Measurements from ENCODE around the gene IPPK.
"Not testable (repeated sequence)": the region's sequence is repeated elsewhere in the genome, so short reads cannot be mapped to it uniquely, and the experiment has no call there.

IPPK gene

DNA sequence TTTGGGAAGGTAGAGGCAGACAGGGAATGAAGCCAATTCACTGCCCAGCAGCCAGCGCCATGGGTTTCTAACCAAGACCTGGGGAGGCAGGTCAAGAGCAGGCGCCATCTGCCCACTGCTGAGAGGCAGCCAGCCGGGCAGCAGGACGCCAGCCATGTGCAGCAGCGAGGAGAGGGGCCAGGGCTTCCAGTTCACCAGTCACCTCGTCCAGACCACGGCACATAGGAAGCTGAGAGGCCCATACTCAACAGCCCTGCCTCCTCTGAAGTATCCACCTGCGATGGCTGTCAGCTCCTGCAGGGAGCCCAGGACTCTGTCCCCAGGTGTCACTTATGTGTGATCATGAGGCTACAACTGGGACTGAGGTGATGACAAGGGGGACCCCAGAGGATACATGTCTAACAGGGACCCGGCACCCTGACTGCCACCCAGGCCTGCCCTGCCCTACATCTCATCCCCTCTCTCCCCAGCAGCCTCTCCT is 30.1 kb downstream of the IPPK start:
- no peak overlapping the region for H3K4me3 ChIP-seq (ENCODE audit: low read depth, low read length)

- H3K4me3 ChIP-seq (ENCODE audit: low read depth, low read length): no peak overlapping the region
Measured at GRCh38 chr9:92639124-92639523, 30.8 kb downstream of the IPPK start.

- no peak overlapping the region for H3K4me3 ChIP-seq (ENCODE audit: low read depth, low read length)
Measured at GRCh38 chr9:92638621-92639101, 31.3 kb downstream of the IPPK start.

DNA sequence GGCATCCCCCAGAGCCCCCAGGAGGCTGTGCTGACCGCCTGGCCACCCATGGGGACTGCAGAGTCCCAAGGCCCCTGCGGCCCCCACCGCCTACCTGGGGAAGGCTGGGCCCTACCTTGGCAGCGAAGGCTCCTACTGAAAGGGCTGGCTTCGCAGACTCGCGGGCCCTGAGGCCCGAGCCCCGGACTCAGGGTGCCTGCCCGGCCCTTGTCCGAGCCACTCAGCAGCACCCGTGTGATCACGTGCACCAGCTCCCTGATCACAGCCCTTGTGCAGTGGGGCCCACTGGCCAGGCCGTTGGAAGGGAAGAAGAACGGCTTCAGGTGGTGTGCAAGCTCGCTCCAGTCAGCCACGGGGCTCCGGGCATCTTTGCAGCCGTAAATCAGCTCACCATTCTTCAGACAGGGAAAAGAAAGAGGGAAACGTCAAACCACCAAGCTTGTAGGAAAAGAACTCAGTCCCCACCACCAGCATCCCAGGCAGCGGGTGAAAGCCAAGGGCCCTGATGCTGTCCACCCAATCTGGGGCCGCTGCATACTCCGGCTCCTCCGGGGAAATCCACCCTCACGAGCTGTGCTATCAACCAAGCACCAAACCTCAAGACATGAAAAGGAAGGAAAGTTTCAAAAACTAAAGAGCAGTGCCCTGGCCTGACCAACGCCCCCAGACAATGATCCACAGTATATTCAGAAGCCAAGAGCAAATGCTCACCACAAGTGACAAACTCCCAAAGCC is 31.9 kb downstream of the IPPK start:
- H3K4me3 ChIP-seq (ENCODE audit: low read depth, low read length): no peak overlapping the region

DNA sequence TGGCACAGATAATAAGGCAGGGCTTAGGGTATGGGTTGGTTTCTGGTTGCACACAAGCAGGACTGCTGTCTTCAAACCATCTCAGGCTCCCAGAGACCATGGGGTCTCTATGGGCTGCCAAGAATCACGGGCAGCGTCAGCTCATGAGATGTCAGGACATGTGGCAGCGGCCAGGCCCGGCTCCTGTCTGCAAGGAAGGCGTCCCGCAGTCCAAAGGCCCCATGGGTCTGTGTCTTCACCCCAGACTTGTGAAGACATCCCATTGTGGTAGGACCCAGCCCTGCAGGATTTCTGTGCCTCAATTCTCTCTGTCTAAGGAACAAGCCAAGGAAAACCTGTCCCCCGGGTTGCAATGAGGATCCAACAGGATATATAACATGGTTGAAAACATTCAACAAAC is 32.6 kb downstream of the IPPK start:
- no peak overlapping the region for H3K4me3 ChIP-seq (ENCODE audit: low read depth, low read length)

- H3K4me3 ChIP-seq (ENCODE audit: low read depth, low read length): no peak overlapping the region
Measured at GRCh38 chr9:92636627-92637026, 33.3 kb downstream of the IPPK start.

DNA sequence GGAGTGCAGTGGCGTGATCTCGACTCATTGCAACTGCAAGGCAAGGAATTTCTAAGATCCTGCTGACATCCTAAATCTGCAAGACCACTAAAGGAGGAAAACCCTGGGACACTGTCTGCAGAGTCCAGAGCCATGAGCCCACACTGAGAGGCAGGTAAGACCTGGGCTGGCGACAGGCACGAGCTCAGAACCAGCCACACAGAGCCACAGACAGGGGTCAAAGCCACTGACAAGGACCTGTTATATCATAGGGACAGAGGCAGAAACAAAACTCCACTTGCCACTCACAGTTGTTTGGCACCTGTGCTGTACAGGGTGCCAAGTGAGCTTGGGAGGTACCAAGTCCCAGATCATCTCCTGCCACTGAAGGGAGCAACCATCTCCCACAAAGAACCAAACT is 34.2 kb downstream of the IPPK start:
- H3K4me3 ChIP-seq (ENCODE audit: low read depth, low read length): no peak overlapping the region

- H3K4me3 ChIP-seq (ENCODE audit: low read depth, low read length): no peak overlapping the region
Measured at GRCh38 chr9:92634712-92635605, 35.0 kb downstream of the IPPK start.

DNA sequence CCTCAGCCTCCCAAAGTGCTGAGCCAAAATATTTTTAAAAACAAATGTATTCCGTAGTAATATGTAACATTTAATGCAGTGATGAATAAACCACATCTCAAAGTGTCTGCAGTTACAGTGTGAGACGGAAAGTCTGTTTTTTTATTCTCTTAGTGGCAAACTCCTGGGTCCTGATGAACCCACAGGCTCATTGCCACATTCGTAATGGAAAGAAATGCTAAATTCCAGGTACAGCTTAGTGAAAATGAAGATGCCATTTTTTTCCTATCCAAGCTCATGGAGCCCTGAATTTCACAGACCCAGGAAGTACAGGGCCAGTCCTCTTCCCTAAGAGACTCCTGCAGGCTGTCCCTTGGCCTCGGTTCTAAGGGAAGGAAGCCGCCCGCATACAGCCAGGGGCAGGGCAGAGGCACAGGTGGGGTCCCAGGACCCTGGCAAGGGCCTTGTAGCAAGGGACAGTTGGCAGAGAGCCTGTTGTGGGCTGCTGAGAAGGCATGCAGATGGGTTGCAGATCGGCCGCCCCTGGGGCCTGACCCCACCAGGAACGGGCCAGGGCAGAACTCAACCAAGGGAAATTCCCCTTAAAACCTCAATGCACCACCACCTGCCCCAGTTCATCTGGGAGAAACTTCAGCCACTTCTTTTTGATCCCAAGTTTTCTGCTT is 36.2 kb downstream of the IPPK start:
- H3K4me3 ChIP-seq (ENCODE audit: low read depth, low read length): no peak overlapping the region

GRCh38 chr9:92632641-92633040 is 37.3 kb downstream of the IPPK start:
- no peak overlapping the region for H3K4me3 ChIP-seq (ENCODE audit: low read depth, low read length)

DNA sequence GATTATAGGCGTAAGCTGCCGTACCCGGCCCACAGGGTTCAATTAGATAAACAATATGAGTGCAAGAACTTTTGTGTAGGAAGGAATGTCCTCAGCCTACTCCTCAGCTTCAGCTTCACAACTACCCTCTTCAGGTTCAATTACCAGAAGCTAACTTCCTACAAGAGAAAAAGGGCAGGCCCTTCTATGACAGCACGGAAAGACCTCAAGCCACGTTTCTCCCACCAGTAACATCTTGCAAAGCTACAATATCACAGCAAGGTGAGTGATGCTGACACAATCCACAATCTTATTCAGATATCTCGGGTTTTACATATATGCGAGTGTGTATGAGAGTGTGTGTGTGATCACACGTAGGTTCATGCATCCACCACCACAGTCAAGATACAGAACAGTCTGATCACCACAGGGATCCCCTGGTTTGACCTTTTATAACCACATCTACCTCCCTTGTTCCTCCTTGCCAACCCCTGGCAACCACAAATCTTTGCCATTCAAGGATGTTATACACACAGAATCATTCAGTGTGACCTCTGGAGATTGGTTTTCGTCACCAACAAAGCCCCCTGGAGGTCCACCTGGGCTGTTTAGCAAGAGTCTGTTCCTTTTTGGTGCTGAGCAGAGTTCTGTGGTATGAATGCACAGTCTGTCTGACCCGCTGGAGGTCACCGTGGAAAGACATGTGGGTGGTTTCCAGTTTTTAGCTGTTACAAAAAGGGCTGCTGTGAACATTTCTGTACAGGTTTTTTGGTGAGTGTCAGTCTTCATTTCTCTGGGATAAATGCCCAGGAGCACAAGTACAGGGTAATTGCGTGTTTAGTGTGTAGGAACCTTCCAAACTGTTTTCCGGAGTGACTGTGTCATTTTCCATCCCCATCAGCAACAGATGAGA is 38.2 kb downstream of the IPPK start:
- H3K4me3 ChIP-seq (ENCODE audit: low read depth, low read length): no peak overlapping the region

GRCh38 chr9:92627651-92628050 is 42.3 kb downstream of the IPPK start:
- H3K4me3 ChIP-seq (ENCODE audit: low read depth, low read length): no peak overlapping the region

DNA sequence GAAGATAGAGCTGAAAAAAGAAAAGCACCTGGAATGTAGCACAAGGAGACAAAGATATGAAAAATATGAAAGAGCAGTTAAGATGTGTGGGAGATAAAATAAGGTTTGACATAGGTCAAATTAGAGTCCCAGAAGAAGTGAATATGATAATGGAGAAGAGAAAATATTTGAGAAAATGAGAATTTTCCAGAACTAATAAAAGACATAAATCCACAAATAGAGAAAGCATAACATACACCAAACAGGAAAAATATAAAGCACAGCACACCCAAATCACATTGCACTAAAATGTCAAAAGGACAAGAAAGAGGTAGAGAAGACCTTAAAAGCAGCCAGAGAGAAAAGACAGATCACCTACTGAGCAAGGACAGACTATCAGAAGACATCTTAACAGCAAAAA is 43.4 kb downstream of the IPPK start:
- H3K4me3 ChIP-seq (ENCODE audit: low read depth, low read length): no peak overlapping the region

DNA sequence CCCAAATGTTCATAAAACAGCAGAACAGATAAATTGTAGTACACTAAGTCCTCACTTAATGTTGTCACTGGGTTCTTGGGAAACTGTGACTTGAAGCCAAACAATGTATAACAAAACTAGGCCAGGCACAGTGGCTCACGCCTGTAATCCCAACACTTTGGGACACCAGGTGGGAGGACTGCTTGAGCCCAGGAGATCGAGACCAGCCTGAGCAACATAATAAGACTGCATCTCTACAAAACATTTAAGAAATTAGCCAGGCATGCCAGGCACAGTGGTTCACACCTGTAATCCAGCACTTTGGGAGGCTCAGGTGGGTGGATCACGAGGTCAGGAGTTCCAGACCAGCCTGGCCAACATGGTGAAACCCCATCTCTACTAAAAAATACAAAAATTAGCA is 46.0 kb downstream of the IPPK start:
- H3K4me3 ChIP-seq (ENCODE audit: low read depth, low read length): not testable (repeated sequence)

- no peak overlapping the region for H3K4me3 ChIP-seq (ENCODE audit: low read depth, low read length)
Measured at GRCh38 chr9:92620845-92621244, 49.1 kb downstream of the IPPK start.

DNA sequence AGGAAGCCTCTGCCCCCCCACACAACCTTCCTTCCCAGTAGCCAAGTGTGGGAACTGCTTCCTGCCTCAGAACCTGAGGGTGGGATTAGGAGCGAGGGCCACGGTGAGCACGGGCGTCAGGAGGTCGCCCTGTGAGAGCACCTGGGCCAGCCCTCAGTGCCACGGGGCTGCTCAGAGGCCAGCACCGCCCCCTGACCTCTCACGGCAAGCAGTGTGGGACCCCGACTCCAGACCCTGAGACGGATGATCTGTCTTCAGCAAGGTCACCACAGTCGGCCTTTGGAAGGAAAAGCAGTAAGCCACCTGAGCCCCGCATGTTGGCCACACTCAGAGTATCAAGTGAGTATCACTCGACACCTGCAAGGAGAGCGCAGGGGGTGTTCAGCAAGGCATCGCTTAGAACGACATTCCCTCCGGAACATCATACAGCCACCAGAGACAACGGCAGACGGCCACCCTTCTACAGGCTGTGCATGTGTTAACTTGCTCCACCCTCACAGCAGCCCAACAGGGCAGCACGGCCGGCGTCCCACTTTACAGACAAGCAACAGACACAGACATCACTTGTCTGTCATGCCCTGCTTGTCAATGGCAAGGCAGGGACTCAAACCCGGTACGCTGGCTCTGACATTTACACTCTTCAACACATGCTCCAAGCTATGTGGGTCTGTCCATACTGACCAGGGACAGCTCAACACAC is 50.2 kb downstream of the IPPK start:
- no peak overlapping the region for H3K4me3 ChIP-seq (ENCODE audit: low read depth, low read length)

DNA sequence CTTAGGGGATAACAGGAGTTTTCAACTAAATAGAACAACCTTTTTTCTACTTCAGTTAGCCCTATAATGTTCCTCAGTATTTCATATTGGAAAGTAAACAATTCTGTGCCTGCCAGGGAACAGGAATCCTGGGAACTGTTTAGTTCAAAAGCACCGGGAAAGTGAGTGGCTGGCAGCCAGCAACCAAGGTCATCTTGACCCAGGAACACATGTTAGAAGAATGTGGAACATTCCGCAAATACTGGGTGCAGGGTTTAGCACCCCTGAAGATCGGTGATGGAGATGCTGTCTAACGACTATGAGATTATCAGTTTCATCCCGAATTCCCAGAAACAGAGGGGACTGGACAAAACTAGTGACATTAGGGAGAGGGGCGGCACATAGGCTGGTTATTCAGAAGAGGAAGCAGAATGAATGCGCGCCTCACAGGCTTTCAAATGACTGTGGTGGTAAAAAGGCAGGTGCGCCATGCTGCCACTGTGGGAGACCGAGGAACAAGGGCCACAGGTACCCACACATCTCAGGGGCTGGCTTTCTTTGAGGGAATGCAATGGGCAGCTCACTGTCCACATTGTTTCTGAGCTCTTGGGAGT is 51.2 kb downstream of the IPPK start:
- no peak overlapping the region for H3K4me3 ChIP-seq (ENCODE audit: low read depth, low read length)

GRCh38 chr9:92617951-92618510 is 51.9 kb downstream of the IPPK start:
- H3K4me3 ChIP-seq (ENCODE audit: low read depth, low read length): no peak overlapping the region

DNA sequence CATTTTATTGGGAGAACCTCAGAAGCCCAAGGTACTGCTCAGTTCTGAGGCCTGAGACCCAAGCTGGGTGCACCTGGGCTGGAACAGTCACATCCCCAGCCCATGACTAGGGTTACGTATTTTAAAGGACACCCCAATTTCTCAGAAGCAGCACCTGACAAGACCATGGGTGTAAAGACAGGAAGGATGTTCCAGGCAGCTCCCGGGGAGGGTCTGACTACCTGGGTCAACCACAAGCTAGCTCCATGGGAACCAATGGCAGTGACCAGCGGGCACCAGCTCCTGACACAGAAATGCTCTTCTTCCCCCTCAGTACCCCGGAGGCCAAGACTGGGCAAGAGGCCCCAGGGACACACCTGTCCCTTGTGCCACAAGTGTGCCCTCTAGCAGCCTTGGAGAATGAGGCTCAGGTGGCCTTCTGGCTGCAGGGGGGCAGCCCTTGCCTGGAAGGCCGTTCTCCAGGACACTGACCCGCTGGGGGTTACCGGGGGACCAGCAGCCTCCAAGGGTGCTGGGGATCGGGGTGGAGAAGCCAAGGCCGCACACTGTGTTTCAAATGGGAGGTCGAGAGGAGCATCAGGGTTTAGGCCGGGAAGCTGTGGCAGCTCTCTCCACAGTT is 52.6 kb downstream of the IPPK start:
- H3K4me3 ChIP-seq (ENCODE audit: low read depth, low read length): no peak overlapping the region

Measured in iPS-11a (cell line).